Nephron progenitor cell (in vitro differentiated cells): Measurements from ENCODE around the gene ACER3.

Source experiments
- DNase-seq: peaks from one replicate; pipeline ENCODE4 v3.0.0; 2021
- H3K27ac Mint-ChIP-seq: 2 replicates; pipeline ENCODE4 v1.8.0; 2021; ENCODE audit warnings: mild to moderate bottlenecking, moderate library complexity, mixed read lengths
- H3K27me3 Mint-ChIP-seq: 2 replicates; pipeline ENCODE4 v1.8.0; 2021; ENCODE audit warnings: mild to moderate bottlenecking, low read depth, mixed read lengths; ENCODE audit not compliant: poor library complexity
- H3K36me3 Mint-ChIP-seq: 2 replicates; pipeline ENCODE4 v1.8.0; 2021; ENCODE audit warnings: low read depth, mixed read lengths
- H3K4me1 Mint-ChIP-seq: 2 replicates; pipeline ENCODE4 v1.8.0; 2021; ENCODE audit warnings: mixed read lengths
- H3K4me3 Mint-ChIP-seq: 2 replicates; pipeline ENCODE4 v1.8.0; 2021; ENCODE audit warnings: mild to moderate bottlenecking, moderate library complexity, mixed read lengths
- H3K9me3 Mint-ChIP-seq: 2 replicates; pipeline ENCODE4 v1.8.0; 2021; ENCODE audit warnings: mild to moderate bottlenecking, moderate library complexity, mixed read lengths
- TF ChIP-seq, protein P1 (sequence below): fragments of 200-600 bp; sonication (generic); IDR thresholded peaks from 2 replicates; pipeline ENCODE4 v1.5.0; 2021; ENCODE audit warnings: antibody characterized with exemption

Gene ACER3

DNA sequence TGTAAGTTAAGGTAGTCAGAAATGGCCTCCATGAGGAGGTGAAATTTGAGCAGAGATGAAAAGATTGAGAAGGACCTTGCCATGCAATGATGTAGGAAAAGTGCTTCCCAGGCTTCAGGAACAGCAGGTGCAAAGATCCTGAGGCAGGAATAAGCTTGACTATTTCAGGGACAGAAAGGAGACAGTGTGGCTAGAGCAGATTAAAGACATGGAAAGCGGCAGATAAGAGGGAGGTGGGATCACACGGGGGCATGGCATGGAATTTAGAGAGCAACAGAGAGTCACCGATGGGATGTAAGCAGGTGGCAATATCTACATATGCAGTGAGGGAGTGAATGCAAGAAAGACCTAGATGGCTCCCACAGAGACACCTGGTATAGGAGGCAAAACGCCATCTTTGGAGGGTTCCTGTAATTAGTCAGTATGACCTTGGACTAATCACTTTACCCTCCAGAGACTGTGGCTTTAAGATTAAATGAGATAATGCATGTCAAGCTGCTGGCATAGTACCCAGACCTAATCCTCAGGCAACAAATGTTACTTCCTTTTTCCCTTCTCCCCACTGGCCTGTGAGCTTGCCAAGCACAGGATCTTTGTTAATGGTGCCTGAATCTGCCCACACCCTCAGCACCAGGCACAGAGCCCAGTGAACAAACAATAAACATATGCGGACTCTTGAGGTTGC lies 24.6 kb upstream of the ACER3 start:
- H3K9me3 Mint-ChIP-seq: no peaks in the 10 kb centered on the region
- H3K36me3 Mint-ChIP-seq: no peaks in the 10 kb centered on the region
- no peak for DNase-seq
- peaks cover 18% of the 10 kb centered on the region for H3K4me1 Mint-ChIP-seq
- H3K4me3 Mint-ChIP-seq: no peak overlapping the region
- H3K27ac Mint-ChIP-seq: no peak overlapping the region
- TF ChIP-seq, protein P1, sequence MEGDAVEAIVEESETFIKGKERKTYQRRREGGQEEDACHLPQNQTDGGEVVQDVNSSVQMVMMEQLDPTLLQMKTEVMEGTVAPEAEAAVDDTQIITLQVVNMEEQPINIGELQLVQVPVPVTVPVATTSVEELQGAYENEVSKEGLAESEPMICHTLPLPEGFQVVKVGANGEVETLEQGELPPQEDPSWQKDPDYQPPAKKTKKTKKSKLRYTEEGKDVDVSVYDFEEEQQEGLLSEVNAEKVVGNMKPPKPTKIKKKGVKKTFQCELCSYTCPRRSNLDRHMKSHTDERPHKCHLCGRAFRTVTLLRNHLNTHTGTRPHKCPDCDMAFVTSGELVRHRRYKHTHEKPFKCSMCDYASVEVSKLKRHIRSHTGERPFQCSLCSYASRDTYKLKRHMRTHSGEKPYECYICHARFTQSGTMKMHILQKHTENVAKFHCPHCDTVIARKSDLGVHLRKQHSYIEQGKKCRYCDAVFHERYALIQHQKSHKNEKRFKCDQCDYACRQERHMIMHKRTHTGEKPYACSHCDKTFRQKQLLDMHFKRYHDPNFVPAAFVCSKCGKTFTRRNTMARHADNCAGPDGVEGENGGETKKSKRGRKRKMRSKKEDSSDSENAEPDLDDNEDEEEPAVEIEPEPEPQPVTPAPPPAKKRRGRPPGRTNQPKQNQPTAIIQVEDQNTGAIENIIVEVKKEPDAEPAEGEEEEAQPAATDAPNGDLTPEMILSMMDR: no peak
- H3K27me3 Mint-ChIP-seq: peaks cover 9% of the 10 kb centered on the region

DNA sequence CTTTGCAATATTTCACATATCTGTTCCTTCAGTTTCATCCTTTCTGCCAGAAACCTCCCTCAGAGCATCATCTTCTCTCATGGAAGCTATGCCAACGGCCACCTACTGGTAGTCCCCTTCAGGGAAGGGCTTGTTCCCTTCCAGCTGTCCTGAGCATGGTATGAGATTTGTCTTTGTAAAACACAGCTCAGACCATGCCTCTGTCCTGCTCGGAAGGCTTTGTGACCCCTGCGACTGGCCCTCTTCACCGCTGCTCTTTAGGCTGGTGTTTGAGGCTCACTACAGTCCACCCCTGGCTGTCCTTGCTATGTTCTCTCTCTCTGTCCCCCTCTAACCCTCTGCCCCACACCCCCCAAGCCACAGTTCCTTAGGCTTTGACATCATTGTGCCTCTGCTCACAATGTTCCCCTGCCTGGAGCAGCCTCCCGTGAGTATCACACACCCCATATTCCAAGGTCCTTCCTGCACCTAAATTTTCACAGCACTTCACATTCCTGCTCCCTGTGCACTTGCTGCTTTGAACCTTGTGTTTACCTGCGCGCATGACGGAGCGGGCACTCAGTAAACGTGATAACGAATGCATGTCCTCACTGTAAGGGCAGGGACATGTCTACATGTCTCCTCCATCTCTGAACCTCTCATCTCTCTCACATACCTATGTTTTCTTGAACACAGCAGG lies 24.0 kb upstream of the ACER3 start:
- no peak overlapping the region for H3K27ac Mint-ChIP-seq
- H3K4me3 Mint-ChIP-seq: no peak overlapping the region
- TF ChIP-seq, protein P1: no peak
- H3K36me3 Mint-ChIP-seq: no peaks in the 10 kb centered on the region
- peaks cover 18% of the 10 kb centered on the region for H3K4me1 Mint-ChIP-seq
- peaks cover 13% of the 10 kb centered on the region for H3K27me3 Mint-ChIP-seq
- no peak for DNase-seq
- no peaks in the 10 kb centered on the region for H3K9me3 Mint-ChIP-seq

DNA sequence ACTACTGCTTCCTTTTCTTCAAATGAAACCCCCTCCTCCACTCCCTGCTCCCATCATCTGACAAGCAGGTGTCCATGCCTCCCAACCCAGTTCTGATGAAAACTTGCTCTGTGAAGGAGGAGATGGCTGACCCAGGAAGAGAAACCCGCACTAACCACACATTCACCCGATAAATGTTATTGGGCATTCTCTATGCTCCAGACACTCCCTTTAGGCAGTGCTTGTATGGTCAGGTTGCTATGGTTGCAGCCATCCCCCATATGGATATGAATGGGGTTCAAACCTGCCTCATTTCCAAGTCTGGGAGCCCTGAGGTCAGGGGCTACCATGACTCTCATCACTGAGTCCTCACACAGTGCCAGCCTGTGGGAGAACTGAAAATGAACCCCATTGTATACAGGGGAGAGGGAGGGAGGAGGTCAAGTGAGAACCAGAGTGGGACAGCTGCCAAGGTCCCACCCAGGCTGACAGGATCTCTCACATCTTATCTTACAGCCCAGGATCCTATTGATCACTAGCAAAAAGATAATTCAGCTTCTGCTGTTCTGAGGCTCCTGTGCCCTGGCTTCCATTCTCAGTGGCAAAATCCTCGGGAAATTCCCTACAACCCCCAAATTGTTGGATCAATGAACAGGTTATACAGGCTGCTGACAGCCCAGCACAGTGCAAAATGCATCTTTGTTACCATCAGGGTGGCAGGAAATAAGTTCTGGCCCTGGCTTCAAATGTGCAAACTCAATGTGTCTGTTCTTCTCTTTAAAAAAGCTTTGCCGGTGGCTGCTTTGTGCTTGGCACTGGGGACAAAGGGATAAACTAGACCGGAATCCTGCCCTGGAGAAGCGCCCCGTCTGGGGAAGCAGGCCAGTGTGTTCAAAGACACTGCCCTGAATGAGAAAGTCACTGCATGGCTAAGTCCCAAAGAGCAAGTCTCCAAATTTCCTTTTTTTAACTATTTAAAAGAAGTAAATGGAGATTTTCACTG lies 22.7 kb upstream of the ACER3 start:
- Mint-ChIP-seq H3K4me1 (peaks cover 18% of the 10 kb centered on the region), H3K36me3 (no peaks in the 10 kb centered on the region), H3K27me3 (peaks cover 13% of the 10 kb centered on the region), H3K9me3 (no peaks in the 10 kb centered on the region), H3K27ac (no peak overlapping the region), H3K4me3 (no peak overlapping the region)
- TF ChIP-seq, protein P1: no peak
- DNase-seq: no peak

DNA sequence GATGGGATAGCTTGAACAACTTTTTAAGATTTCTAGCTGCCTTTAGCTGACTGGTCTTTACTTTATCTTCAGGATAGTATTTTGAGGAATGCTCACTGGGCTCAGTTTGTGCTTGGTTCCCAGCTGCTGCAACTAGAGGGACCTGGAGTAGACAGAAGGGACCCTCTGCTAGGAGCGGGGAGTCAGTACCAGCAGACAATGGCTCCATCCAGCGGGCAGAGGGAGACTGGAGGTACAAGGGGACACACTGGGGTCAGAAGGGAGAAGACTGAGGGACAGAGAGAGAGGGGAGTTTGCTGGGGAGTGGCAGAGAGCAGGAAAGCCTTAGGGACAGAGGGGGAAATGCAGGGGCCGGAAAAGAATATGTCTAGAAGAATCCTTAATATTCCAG lies 22.0 kb upstream of the ACER3 start:
- Mint-ChIP-seq H3K4me1 (peaks cover 18% of the 10 kb centered on the region), H3K9me3 (peaks cover 4% of the 10 kb centered on the region), H3K27ac (peak overlapping the region; percentile 34), H3K36me3 (no peaks in the 10 kb centered on the region), H3K27me3 (peaks cover 13% of the 10 kb centered on the region), H3K4me3 (no peak overlapping the region)
- TF ChIP-seq, protein P1: no peak
- DNase-seq: peak; percentile 38

DNA sequence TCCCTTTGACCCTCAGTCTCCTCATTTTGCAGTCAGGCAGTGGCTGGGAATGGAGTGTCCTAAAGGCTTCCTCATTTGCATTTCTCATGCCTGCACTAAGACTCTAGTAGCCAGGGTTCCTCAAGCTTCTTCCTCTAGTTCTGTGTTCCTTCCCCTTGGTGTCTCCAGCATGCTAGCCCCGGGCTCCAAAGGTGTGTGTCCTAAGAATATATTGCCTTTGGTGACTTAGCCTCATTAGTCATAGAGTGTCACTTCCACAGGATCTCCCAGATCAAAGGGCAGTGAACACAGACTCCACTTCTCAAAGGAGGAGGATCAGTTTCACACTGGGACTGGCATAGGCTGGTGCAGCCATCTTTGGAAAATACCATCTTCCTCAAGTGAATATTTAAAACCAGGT lies 21.4 kb upstream of the ACER3 start:
- H3K36me3 Mint-ChIP-seq: no peaks in the 10 kb centered on the region
- no peak overlapping the region for H3K4me3 Mint-ChIP-seq
- peaks cover 13% of the 10 kb centered on the region for H3K27me3 Mint-ChIP-seq
- TF ChIP-seq, protein P1: no peak
- peak overlapping the region; percentile 24 for H3K27ac Mint-ChIP-seq
- H3K9me3 Mint-ChIP-seq: peaks cover 4% of the 10 kb centered on the region
- H3K4me1 Mint-ChIP-seq: peaks cover 18% of the 10 kb centered on the region
- DNase-seq: no peak
